ENCODE results near the gene INS. TPM values are rescaled to one million over a fixed set of nuclear protein-coding genes. Genes with fewer than 3 reads are reported as not detected.
"Not testable (repeated sequence)": the region's sequence is repeated elsewhere in the genome, so short reads cannot be mapped to it uniquely, and the experiment has no call there.

The INS gene
- polyA plus RNA-seq, 5 donors, result not detected

- DNase-seq, result no peak
Observed at GRCh38 chr11:2182692-2183474, 21.9 kb upstream of the INS start.

- no peak for DNase-seq
Observed at GRCh38 chr11:2182075-2182474, 21.1 kb upstream of the INS start.

GRCh38 chr11:2180789-2181370 is 19.9 kb upstream of the INS start:
- DNase-seq, result no peak

- no peak for DNase-seq
Observed at GRCh38 chr11:2180347-2180746, 19.3 kb upstream of the INS start.

- no peak for DNase-seq
Observed at GRCh38 chr11:2179516-2179915, 18.5 kb upstream of the INS start.

GRCh38 chr11:2178906-2179494 is 18.0 kb upstream of the INS start:
- DNase-seq, result no peak

GRCh38 chr11:2178055-2178773 is 17.2 kb upstream of the INS start:
- DNase-seq, result not testable (repeated sequence)

- no peak for DNase-seq
Observed at GRCh38 chr11:2177076-2177475, 16.1 kb upstream of the INS start.

- no peak for DNase-seq
Observed at GRCh38 chr11:2176389-2176900, 15.4 kb upstream of the INS start.

GRCh38 chr11:2175659-2176058 is 14.7 kb upstream of the INS start:
- no peak for DNase-seq

GRCh38 chr11:2174361-2174760 is 13.4 kb upstream of the INS start:
- no peak for DNase-seq

GRCh38 chr11:2173761-2174160 is 12.8 kb upstream of the INS start:
- DNase-seq, result no peak

- DNase-seq, result no peak
Observed at GRCh38 chr11:2173150-2173693, 12.2 kb upstream of the INS start.

GRCh38 chr11:2172676-2173075 is 11.7 kb upstream of the INS start:
- DNase-seq, result no peak

GRCh38 chr11:2171591-2172003 is 10.6 kb upstream of the INS start, which contains the start of gene TH:
Gene TH (minus strand): TSS chr11:2171815. CDS start chr11:2171786, 29 bp downstream.
- no peak for DNase-seq

- DNase-seq, result no peak
Observed at GRCh38 chr11:2169626-2170570, 8.9 kb upstream of the INS start.

- no peak for DNase-seq
Observed at GRCh38 chr11:2169005-2169378, 8.0 kb upstream of the INS start.

- DNase-seq, result no peak
Observed at GRCh38 chr11:2168286-2169004, 7.4 kb upstream of the INS start.

- DNase-seq, result no peak
Observed at GRCh38 chr11:2167141-2168045, 6.4 kb upstream of the INS start.

All from right lung (tissue), 5 donors.